ENCODE data around the gene THG1L.

Gene THG1L

DNA sequence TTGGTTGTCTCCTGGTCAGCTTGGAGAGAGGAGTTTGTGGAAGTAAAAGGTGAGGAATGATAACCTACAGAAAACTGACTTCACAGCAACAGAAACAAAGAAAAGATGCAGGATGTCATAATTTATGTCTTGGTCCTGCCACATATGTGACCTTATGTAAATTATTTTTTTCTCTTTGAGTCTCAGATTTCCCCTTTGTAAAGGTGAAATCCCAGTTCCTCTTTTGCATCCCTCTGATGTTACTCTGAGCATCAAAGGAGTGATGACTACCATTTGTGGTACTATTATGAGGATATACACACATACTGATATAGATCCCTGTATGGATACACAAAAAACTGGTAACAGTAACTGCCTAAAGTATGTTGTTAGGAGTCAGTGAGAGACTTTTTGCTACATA is 1.4 kb upstream of the THG1L start:
- DNase-seq = no peak

DNA sequence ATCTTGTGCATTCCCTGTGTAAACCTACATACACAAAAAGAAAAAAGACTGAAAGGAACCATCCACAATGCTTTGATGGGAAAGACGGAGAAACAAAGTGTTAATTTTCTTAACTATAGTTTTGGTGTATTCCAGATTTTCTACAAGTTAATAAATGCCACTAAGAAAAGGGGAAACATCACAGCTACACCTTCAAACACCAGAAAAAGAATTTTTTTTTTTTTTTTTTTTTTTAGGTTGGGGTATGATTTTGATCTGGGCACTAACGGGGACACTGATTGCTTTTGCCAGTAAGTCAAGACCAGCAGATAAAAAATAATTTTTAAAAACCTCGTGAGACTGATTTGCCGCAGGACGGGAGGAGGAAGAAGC is 334 bp upstream of the THG1L start:
- DNase-seq = no peak

GRCh38 chr5:157732130-157732514 is 902 bp downstream of the THG1L start:
- no peak for DNase-seq

- DNase-seq = no peak
Measured at GRCh38 chr5:157732596-157733262, 1.5 kb downstream of the THG1L start.

- no peak for DNase-seq
Measured at GRCh38 chr5:157734436-157734835, 3.2 kb downstream of the THG1L start.

GRCh38 chr5:157735991-157736390 is 4.8 kb downstream of the THG1L start:
- no peak for DNase-seq

- no peak for DNase-seq
Measured at GRCh38 chr5:157739388-157740228, 8.4 kb downstream of the THG1L start.

DNA sequence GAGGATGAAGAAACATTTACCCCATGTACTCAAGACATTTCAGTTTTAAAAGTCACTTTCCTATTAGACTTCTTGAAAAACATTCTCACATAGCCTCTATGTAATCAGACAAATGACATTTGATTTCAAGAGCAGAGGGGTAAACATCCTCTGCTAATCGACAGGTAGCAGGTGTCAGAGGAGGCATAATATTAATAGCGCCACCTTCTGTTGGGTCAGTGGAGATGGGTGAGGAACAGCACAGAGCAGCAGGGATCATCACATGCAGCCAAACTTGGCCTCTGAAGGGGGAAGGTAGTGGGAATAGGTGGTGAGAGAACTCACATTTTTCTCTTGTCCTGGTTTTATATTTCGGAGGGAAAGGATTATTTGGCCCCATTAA is 9.0 kb downstream of the THG1L start:
- no peak for DNase-seq

GRCh38 chr5:157741131-157741530 is 9.9 kb downstream of the THG1L start:
- DNase-seq = no peak

DNA sequence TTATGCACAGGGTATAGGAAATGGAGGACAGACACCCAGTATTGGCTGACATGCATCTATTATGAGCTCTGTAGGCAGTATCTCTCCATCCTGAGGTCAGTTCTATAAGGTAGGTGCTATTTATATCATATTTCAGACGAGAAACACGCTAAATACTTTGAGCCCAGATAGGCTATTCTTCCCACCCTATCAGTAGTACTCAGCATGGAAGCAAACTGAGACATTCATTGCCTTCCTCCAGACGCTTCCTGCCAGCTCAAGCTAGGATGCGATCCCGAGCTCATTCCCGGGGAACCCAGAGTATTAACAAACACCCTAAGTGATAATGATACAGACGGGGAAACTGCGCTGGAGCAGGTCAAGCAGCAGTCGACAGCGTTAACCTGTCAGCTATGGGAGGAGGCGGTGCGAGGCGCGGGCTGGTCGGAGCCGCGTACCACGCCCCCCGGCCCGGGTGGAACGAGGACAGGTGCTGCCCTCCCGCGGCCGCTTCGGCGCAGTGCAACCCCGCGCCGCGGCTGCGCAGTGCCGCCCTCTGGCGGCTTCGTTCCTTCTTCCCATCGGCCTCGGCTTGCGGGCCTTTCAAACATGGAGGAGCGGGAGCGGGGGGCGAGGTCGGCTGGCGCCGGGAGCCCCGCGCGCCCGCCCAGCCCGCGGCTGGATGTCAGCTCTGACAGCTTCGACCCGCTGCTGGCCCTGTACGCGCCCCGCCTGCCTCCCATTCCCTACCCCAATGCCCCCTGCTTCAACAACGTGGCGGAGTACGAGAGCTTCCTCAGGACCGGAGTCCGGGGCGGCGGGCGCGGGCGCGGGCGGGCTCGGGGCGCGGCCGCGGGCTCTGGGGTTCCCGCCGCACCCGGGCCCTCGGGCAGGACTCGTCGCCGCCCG is 12.2 kb downstream of the THG1L start, which contains the start of gene LSM11:
LSM11 (plus strand) TSS at position 550 of the 888 bp plus-strand sequence; CDS start at position 589, 39 bp downstream.
- DNase-seq = peak; percentile 63 to 87

- DNase-seq = no peak
Measured at GRCh38 chr5:157744051-157745011, 13.1 kb downstream of the THG1L start.

- no peak for DNase-seq
Measured at GRCh38 chr5:157745041-157745456, 13.8 kb downstream of the THG1L start.

- no peak for DNase-seq
Measured at GRCh38 chr5:157747173-157747740, 16.0 kb downstream of the THG1L start.

- DNase-seq = no peak
Measured at GRCh38 chr5:157747766-157748700, 16.8 kb downstream of the THG1L start.

- DNase-seq = no peak
Measured at GRCh38 chr5:157748760-157749461, 17.7 kb downstream of the THG1L start.

DNA sequence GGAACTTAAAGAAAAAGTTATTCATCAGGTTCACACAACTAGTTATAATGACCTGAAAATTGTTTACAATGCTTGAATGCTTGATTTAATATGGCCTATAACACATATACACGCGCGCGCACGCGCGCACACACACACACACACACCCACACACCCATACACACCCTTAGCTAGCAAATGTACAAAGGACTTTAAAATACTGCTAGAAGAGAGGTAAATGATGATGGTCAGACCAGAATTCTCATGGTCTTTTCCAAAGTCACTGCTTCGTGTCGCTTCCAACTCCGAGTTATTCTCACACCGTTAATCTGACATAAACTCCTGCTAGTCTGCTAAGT is 18.2 kb downstream of the THG1L start:
- DNase-seq = no peak

DNA sequence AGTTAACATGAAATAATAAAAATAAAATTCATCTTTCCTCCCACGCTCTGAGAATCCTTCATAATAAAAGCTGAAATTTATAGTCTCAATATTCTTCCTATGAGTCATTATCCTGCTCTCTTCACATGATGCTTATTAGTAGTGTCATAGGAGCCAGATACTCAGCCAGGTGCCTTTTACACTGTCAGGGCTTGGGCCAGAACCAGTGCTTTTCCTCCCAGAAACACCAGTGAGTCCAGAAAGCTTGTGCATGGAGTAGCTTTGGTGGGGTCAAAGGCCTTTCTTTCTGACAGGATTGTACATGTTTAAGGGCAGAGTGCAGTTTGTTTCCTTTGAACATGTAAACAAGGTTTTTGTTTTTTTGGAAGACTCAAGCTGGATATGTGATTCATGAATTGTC is 19.1 kb downstream of the THG1L start:
- DNase-seq = no peak

GRCh38 chr5:157756122-157756521 is 24.9 kb downstream of the THG1L start:
- DNase-seq = no peak

DNA sequence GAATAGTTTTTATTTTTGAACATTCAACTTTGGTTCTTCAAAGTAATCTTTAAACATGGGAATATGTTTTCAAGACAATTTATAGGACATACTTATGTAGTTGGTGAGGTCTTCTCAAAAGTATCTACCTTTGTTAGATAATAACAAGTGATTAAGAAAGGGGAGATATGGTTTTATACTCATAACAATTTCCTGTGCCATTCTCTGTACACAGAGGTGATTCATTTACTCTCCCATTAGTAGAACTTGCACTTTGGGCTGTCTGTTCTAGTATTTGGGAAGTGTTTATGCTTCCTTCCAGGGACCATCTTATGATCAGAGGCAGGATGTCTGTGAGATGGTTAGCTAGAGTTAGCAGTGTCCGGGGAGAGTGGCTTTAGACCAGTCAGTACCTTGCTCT is 27.5 kb downstream of the THG1L start:
- no peak for DNase-seq
